GM12872 (cell line): Measurements from ENCODE around the gene FCN3.

ENCODE experiments used
- TF ChIP-seq, protein P1 (sequence below): IDR thresholded peaks from 3 replicates; pipeline ENCODE4 v1.5.1; 2011; ENCODE audit warnings: low read depth, mild to moderate bottlenecking, low read length, moderate library complexity; ENCODE audit not compliant: insufficient read depth

The FCN3 gene

DNA sequence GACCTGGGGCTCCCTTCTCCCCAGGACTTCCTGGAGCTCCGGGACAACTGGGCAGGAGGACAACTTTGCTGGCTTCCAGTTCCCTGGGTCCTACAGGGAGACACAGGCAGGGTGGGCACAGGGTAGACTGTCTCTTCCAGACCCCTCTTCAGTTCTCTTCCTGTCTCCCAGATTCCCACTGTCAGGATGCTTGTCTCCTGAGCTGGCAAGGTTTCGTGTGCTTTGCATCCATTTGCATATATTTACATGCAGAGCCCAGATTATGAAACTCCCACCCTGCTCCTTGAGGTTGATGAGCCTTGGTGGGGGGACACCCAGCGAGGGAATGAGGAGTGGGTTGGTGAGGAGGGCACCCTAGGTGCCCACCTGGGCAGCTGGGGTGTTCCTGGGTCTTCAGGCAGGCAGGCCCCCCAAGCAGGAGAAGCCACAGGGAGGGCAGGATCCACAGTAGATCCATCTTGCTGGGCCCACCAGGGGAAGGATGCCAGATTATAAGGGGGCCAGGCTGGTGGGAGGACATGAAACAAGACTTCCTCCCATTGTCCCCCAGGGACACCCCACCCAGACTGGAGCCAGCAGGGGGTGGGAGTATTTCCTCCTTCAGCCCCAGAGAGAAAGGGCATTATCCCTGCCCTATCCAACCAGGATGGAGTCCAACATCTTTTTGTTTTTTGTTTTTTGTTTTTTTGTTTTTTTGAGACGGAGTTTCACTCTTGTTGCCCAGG lies at the start of gene FCN3:
TSS of gene FCN3 (minus strand) at position 463 of the 725 bp plus-strand sequence. CDS start at position 457, 6 bp downstream.
- TF ChIP-seq, protein P1, sequence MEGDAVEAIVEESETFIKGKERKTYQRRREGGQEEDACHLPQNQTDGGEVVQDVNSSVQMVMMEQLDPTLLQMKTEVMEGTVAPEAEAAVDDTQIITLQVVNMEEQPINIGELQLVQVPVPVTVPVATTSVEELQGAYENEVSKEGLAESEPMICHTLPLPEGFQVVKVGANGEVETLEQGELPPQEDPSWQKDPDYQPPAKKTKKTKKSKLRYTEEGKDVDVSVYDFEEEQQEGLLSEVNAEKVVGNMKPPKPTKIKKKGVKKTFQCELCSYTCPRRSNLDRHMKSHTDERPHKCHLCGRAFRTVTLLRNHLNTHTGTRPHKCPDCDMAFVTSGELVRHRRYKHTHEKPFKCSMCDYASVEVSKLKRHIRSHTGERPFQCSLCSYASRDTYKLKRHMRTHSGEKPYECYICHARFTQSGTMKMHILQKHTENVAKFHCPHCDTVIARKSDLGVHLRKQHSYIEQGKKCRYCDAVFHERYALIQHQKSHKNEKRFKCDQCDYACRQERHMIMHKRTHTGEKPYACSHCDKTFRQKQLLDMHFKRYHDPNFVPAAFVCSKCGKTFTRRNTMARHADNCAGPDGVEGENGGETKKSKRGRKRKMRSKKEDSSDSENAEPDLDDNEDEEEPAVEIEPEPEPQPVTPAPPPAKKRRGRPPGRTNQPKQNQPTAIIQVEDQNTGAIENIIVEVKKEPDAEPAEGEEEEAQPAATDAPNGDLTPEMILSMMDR = no peak

GRCh38 chr1:27423709-27424108 lies 49.1 kb upstream of the FCN3 start:
- TF ChIP-seq, protein P1 = no peak

DNA sequence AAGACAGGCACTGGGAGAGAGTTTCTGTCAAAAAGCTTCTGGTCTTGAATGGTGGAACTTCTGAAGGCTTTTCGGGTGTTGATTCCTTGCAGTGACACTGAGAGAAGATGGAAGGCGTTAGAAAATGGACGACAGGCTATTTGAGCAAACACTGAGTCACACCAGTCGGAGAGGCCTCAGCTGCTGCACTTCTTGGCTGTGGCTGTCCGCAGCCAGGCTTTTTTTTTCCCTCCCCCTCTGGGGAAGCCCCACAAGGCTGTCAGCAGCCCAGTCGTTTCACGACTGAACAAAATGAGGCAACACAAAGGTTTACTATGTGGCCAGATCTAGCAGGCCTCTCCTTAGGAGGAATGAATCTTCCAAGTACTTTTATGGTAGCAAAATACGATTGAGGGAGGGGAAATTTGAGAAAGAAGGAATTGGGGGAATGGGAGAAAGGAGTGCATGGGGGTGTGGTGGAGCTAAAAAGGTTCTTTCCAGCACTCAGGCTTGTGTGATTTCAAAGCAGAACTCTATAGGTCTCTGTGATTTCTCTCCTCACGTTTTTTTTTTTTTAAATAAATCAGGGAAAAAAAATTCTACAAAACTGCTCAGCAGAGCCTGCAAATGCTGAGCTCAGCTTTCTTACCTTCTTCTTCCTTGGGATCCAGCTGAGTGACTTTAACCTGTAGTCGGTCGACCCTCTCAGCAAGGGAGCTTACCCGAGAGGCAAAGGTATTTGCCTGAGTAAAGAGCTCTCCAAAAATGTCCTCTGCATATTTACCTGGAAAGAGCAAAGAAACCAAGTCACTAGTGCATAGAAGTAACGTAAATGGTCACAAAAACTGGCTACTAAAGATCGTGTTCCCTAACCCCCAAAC lies 43.9 kb upstream of the FCN3 start:
- TF ChIP-seq, protein P1 = no peak

DNA sequence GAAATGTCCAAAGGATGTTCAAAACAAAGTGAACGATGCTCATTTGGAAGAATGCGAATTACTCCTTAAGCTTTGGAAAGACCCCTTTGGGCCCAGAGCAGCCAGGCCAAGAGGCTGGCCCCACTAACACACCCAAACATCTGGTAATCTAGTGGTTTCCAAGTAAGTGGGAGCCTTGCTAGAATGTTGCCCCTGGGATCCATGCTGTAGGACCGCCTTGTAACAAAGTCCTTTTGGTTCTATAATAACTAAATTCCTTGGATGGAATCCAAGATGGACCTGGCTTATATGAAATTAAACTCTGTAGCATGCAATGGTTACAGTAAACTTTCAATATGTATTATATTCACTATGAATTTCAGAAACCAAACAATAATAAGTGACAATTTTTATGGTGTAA lies 43.1 kb upstream of the FCN3 start:
- TF ChIP-seq, protein P1 = no peak

- TF ChIP-seq, protein P1 = peak; percentile 81
These were observed 41.9 kb upstream of the FCN3 start for GRCh38 chr1:27416387-27417111.

- TF ChIP-seq, protein P1 = no peak
These were observed 39.5 kb upstream of the FCN3 start for GRCh38 chr1:27414091-27414490.

GRCh38 chr1:27413004-27413403 lies 38.4 kb upstream of the FCN3 start:
- TF ChIP-seq, protein P1 = no peak
